AG04450 (cell line): ENCODE data around the gene ORC5. TPM values are rescaled to one million over a fixed set of nuclear protein-coding genes. Genes with fewer than 3 reads are reported as not detected.

Source experiments
- CTCF ChIA-PET: fragments of 300-600, 350-600 bp; formaldehyde crosslinking; extraction: SDS; loops from one replicate; lab custom pipeline; 2022; ENCODE audit warnings: antibody characterized with exemption, inconsistent platforms; lab: Charles Lee
- POLR2A ChIA-PET: fragments of 350-600 bp; formaldehyde crosslinking; extraction: SDS; loops from one replicate; lab custom pipeline; 2021; ENCODE audit warnings: antibody characterized with exemption, inconsistent platforms; lab: Yijun Ruan, JAX
- DNase-seq: peaks from one replicate; pipeline ENCODE4 v3.0.0-alpha.2; 2011; ENCODE audit warnings: low read depth, low spot score
- H3K27ac ChIP-seq: one replicate; pipeline ENCODE4 v1.5.1; 2012; ENCODE audit warnings: low read depth, low read length, control low read depth
- H3K27me3 ChIP-seq: one replicate; pipeline ENCODE4 v1.6.0; 2012; ENCODE audit warnings: low read length; ENCODE audit not compliant: control insufficient read depth, insufficient read depth
- H3K4me3 ChIP-seq: 2 replicates; pipeline ENCODE4 v1.5.1; 2011; ENCODE audit warnings: mild to moderate bottlenecking, low read depth, low read length, control low read depth
- H3K9me3 ChIP-seq: 2 replicates; pipeline ENCODE4 v1.5.1; 2012; ENCODE audit warnings: low read length; ENCODE audit not compliant: control insufficient read depth, insufficient read depth
- polyA plus RNA-seq: library from polyadenylated mRNA; depleted of rRNA; stranded (reverse); fragments of >200 nt; gene quantifications from 2 replicates; pipeline ENCODE4 v1.2.3, GENCODE V29; 2011
- TF ChIP-seq, protein P1 (sequence below): IDR thresholded peaks from 2 replicates; pipeline ENCODE4 v1.5.1; 2011; ENCODE audit warnings: low read depth, low read length, control low read depth, inconsistent platforms

The ORC5 gene
- polyA plus RNA-seq, 1 experiment: 8.5 TPM

DNA sequence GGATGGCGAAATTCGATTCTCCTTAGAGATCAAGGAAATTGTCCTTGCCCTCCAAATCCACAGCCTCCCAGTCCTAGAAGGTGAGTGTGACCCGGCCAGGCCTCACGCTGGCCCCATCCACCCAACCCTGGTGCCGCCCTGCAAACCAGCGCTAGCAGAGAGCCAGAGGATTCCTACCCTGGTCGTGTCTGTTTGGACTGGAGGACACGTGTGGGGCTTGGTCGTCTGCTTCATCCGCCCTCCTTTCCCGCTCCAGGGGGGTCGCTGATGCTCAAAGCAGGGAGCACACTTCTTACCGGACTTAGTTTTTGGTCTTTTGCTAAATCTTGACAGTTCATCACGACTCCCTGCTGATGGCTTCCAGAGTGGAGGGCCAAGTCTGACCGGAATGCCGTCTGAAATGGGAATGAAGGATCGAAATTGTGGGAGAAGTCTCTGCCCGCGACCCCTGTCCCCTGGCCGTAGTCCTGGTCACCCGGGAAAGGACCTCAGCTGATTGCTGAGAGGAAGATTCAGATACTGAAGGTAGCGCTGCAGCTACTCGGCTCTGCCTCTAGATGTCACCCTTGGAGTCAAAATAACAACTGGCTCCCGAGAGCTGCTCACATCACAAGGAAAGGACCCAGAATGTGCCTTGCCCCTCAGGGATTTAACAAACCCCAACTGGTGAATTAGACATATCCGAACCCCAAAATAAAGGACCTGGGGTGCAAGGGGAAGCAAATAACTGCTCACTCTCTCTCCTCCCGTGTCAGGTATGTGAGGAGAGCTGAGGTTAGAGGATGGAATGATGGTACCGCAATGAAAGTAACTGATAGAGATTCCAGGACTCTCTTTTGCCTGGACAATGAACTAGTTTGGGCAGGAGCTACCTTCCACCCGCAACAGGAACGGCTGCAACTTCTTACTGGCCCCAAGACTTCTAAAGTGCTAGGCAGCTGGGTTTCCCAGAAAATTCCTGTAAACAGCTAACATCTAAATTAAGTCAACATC, 23.5 kb upstream of the ORC5 start:
- H3K27me3 ChIP-seq: peaks cover 6% of the 10 kb centered on the region
- no peak overlapping the region for H3K27ac ChIP-seq
- DNase-seq: peak; percentile 30
- H3K9me3 ChIP-seq: no peaks in the 10 kb centered on the region
- ChIA-PET POLR2A (interaction anchor here (1.0 to 1.3 kb wide), 2 partner anchors 23 to 688 kb away, joined by 6 to 14 read pairs; partner anchors contain the start of gene ORC5), CTCF (interaction anchor here (0.5 to 4.4 kb wide), 43 partner anchors 8 to 694 kb away, joined by 3 to 150 read pairs (median 4); partner anchors contain the start of gene ORC5)
- TF ChIP-seq, protein P1, sequence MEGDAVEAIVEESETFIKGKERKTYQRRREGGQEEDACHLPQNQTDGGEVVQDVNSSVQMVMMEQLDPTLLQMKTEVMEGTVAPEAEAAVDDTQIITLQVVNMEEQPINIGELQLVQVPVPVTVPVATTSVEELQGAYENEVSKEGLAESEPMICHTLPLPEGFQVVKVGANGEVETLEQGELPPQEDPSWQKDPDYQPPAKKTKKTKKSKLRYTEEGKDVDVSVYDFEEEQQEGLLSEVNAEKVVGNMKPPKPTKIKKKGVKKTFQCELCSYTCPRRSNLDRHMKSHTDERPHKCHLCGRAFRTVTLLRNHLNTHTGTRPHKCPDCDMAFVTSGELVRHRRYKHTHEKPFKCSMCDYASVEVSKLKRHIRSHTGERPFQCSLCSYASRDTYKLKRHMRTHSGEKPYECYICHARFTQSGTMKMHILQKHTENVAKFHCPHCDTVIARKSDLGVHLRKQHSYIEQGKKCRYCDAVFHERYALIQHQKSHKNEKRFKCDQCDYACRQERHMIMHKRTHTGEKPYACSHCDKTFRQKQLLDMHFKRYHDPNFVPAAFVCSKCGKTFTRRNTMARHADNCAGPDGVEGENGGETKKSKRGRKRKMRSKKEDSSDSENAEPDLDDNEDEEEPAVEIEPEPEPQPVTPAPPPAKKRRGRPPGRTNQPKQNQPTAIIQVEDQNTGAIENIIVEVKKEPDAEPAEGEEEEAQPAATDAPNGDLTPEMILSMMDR: peak; percentile 93
- peak overlapping the region; percentile 38 for H3K4me3 ChIP-seq

DNA sequence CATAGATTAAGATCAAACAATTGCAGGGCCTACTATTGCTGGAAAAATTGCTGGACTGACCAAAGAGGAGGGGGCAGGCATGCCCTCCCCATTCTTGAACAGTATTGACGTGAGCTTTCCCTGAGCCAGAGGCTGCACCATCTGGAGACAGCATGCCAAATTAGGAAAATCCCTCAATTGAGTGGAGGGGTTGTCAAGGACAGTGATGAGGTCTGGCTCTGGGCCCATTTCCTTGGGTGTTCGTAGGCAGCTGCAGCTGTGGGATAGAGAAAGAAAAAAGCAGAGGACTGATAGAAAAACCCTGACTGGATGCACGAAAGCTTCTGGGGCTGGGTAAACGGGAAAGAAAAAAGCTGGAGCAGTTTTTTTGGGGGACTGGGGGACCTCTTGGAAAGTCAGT, 22.8 kb upstream of the ORC5 start:
- Histone ChIP-seq H3K27me3 (peaks cover 6% of the 10 kb centered on the region), H3K4me3 (no peak overlapping the region; the same call in 1 of the 2 replicates), H3K9me3 (no peaks in the 10 kb centered on the region), H3K27ac (no peak overlapping the region)
- ChIA-PET POLR2A (interaction anchor here (1.0 to 1.3 kb wide), 2 partner anchors 22 to 688 kb away, joined by 6 to 14 read pairs; partner anchors contain the start of gene ORC5), CTCF (interaction anchor here (0.8 to 4.4 kb wide), 15 partner anchors 9 to 695 kb away, joined by 3 to 150 read pairs (median 5); partner anchors contain the start of gene ORC5)
- TF ChIP-seq, protein P1: no peak
- DNase-seq: peak; percentile 80

DNA sequence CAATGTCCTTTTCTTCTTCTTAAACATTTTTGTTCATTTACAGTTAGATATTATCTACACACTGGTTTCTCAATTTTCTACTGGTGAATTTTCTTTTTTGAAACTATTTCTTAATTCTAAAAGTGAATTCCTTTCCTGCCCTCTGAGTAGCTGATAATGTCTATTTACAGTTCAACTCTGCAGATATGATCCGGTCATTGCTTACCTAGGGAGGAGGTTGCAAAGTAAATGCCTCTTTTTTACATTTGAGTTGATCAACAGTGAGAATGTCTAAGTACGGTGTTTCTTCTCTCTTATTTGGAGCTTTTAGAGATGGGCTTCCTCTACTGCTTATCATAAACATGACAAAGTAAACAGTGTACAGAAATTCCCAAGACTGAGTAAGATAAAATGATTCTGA, 20.6 kb upstream of the ORC5 start:
- Histone ChIP-seq H3K27ac (no peak overlapping the region), H3K4me3 (no peak overlapping the region), H3K9me3 (no peaks in the 10 kb centered on the region), H3K27me3 (peaks cover 6% of the 10 kb centered on the region)
- TF ChIP-seq, protein P1: no peak
- ChIA-PET CTCF (interaction anchor here (1.5 kb wide), 1 partner anchor 40 kb away, joined by 4 read pairs; no protein-coding TSS in a partner anchor), POLR2A (no interaction called here)
- no peak for DNase-seq

DNA sequence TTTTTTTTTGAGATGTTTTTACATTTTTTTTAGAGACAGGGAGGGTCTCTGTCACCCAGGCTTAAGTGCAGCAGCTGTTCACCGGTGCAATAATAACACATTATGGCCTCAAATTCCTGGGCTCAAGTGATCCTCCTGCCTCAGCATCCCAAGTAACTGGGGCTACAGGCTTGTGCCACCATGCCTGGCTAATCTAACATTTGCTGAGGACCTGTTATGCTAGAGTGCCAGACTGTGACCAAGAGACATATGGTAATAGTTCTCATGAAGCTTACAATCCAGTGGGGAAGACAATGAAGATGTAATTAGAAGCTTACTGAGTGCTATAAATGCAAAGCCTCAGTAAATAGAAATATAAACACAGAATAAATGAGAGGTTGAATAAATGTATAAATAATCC, 17.6 kb upstream of the ORC5 start:
- Histone ChIP-seq H3K9me3 (no peaks in the 10 kb centered on the region), H3K4me3 (no peak overlapping the region), H3K27ac (no peak overlapping the region), H3K27me3 (no peaks in the 10 kb centered on the region)
- TF ChIP-seq, protein P1: no peak
- ChIA-PET CTCF (interaction anchor here (0.5 to 1.9 kb wide), 5 partner anchors 9 to 1163 kb away, joined by 3 to 7 read pairs (median 6); no protein-coding TSS in a partner anchor), POLR2A (no interaction called here)
- no peak for DNase-seq
